Parathyroid adenoma (tissue), 2 donors: ENCODE data around the gene CTTN.

Experiments used
- H2AFZ ChIP-seq: fragments of 300-600 bp; sonication (generic); one replicate; pipeline ENCODE4 v1.7.0; 2017; ENCODE audit warnings: antibody characterized with exemption, mild to moderate bottlenecking
- H3K27ac ChIP-seq: fragments of 300-600 bp; sonication (generic); one replicate; pipeline ENCODE4 v1.7.0; 2017
- H3K27me3 ChIP-seq: fragments of 300-600 bp; sonication (generic); one replicate; pipeline ENCODE4 v1.7.0; 2017; ENCODE audit warnings: low read length; ENCODE audit not compliant: control insufficient read depth, insufficient read depth
- H3K36me3 ChIP-seq: fragments of 300-600 bp; sonication (generic); one replicate; pipeline ENCODE4 v1.7.0; 2017; ENCODE audit warnings: low read length; ENCODE audit not compliant: control insufficient read depth, insufficient read depth
- H3K4me1 ChIP-seq: fragments of 300-600 bp; sonication (generic); one replicate; pipeline ENCODE4 v1.7.0; 2017; ENCODE audit warnings: control low read depth
- H3K4me2 ChIP-seq: fragments of 300-600 bp; sonication (generic); one replicate; pipeline ENCODE4 v1.7.0; 2017; ENCODE audit warnings: low read length
- H3K4me3 ChIP-seq: fragments of 300-600 bp; sonication (generic); one replicate; pipeline ENCODE4 v1.7.0; 2017; ENCODE audit warnings: low read depth, low read length
- H3K79me2 ChIP-seq: fragments of 300-600 bp; sonication (generic); one replicate; pipeline ENCODE4 v1.7.0; 2017; ENCODE audit warnings: control low read depth
- H3K9ac ChIP-seq: fragments of 300-600 bp; sonication (generic); one replicate; pipeline ENCODE4 v1.7.0; 2017; ENCODE audit warnings: mild to moderate bottlenecking
- H3K9me3 ChIP-seq: fragments of 300-600 bp; sonication (generic); one replicate; pipeline ENCODE4 v1.7.0; 2017; ENCODE audit warnings: low read length; ENCODE audit not compliant: control insufficient read depth
- TF ChIP-seq, protein P1 (sequence below): fragments of 300-600 bp; sonication (generic); IDR thresholded peaks from one replicate; pipeline ENCODE4 v1.7.0; 2017; ENCODE audit warnings: antibody characterized with exemption, mild to moderate bottlenecking
- donor health status: primary hyperparathyroidism.

The CTTN gene

DNA sequence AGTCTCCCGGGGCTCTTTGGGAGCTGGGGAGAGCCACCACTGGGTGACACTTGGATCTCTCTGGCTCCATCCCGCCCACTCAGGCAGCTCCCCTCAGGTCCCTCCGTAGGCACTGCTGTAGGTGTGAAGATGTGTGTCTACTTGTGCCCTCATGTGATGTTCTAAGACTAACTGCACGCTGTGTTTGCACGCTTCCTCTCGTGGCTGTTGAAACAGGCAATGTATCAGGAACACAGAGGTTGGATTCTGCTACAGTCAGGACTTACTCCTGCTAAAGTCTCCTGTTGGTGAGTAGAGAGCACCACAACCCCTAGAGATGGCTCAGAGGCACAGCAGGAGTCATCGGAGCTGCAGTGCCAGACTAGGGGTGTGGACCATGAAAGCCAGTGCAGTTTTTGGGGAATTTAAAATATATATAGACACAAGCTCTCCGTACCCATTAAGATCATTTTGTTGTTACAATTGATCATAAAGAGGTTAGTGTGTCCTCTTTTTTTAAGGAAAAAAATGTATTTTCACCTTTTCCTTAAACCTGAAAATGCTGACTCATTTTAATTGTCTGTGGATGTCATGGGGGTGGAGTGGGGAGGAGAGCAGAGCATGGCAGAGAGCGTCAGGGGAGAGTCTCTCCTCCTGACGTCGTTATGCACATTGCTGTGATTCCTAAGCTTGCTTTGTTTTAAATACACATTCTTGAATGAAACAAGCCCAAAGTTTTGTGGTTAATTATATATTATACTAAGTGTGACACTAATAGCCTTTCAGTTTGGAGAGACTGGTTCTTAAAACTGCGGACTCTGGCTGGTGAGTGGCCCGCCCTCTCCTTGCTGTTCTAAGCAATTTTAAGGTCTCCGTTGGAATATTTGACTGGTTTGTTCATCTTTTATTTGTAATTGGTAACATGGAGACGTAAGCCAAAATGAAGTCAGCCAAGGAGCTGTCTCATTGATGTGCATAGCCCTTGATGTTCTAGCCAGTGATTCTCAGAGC is 16.2 kb upstream of the CTTN start:
- Histone ChIP-seq H3K27ac (no peak overlapping the region), H3K36me3 (no peaks in the 10 kb centered on the region), H3K79me2 (no peaks in the 10 kb centered on the region), H3K4me3 (no peak overlapping the region), H3K27me3 (no peaks in the 10 kb centered on the region), H3K4me1 (no peaks in the 10 kb centered on the region), H3K9ac (no peak overlapping the region), H3K4me2 (no peak overlapping the region), H2AFZ (no peak overlapping the region), H3K9me3 (no peaks in the 10 kb centered on the region)
- TF ChIP-seq, protein P1, sequence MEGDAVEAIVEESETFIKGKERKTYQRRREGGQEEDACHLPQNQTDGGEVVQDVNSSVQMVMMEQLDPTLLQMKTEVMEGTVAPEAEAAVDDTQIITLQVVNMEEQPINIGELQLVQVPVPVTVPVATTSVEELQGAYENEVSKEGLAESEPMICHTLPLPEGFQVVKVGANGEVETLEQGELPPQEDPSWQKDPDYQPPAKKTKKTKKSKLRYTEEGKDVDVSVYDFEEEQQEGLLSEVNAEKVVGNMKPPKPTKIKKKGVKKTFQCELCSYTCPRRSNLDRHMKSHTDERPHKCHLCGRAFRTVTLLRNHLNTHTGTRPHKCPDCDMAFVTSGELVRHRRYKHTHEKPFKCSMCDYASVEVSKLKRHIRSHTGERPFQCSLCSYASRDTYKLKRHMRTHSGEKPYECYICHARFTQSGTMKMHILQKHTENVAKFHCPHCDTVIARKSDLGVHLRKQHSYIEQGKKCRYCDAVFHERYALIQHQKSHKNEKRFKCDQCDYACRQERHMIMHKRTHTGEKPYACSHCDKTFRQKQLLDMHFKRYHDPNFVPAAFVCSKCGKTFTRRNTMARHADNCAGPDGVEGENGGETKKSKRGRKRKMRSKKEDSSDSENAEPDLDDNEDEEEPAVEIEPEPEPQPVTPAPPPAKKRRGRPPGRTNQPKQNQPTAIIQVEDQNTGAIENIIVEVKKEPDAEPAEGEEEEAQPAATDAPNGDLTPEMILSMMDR = no peak

DNA sequence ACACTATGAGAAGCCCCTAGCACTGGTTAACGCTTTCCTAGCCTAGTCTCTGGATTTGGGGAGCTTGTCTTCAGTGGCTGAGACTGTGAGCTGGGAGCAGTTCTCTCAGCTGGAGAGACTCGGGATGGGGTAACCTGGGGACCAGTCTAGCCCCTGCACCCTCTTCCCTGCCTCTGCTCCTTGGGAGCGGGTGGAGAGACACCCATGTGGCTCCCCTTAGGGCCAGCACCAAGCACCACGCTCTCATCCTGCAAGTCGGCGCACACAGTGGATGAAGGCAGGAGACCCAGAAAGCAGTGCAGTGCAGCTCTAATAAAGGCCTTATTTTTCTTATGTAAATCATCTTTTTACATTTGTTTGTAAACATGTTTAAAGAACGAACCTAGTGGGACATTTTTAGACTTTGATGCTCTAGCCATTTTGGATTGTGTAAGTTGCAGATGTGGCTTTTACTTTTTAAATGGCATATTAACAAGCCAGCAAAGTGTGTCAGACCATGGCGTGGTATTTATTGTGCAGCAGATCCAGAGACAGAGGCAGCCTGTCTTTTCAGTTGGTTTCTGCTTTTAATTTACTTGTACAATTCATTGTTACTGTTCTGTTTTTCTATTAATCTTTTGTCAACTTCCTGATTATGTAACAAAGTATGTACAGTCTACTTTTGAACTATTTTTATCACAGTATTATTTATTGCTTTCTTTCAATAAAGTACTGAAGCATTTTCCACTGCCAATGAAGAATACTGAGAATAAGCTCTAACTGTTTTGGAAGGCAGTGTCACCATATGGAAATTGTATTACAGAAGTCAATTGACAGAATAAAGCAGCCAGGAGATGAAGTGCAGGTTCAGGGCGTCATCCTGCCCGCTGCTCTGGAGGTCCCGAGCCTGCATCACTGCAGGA is 14.4 kb upstream of the CTTN start:
- no peaks in the 10 kb centered on the region for H3K4me1 ChIP-seq
- no peak overlapping the region for H3K4me2 ChIP-seq
- no peaks in the 10 kb centered on the region for H3K9me3 ChIP-seq
- H3K27ac ChIP-seq = no peak overlapping the region
- H3K27me3 ChIP-seq = no peaks in the 10 kb centered on the region
- H3K4me3 ChIP-seq = no peak overlapping the region
- H2AFZ ChIP-seq = no peak overlapping the region
- TF ChIP-seq, protein P1 = no peak
- H3K79me2 ChIP-seq = no peaks in the 10 kb centered on the region
- H3K9ac ChIP-seq = no peak overlapping the region
- no peaks in the 10 kb centered on the region for H3K36me3 ChIP-seq

DNA sequence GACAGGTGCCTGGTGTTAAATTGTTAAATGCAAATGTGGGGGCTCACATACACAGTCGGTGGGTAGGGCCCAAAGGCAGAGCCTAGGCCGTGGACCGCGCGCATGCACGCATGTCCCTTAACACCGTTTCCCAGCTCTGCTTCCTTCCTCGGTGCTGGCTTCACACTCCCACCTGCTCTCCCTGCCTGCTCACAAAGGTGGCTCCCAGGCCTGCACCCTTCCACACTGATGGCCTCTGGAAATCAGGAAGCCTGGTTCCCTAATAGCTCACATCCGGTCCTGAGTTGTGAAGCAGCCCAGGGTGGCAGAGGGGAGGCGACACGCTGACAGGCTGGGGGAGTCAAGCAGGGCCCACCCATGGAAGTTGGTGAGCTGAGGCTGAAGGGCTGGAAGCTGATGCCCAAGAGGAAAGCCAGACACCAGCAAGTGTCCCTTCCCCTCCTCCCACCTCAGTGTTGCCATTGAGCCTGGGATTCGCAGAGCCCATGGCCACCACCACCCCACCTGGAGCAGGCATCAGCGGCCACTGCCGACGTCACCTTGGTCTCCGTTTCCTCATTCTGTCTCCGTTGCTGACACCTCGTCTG is 13.7 kb upstream of the CTTN start:
- Histone ChIP-seq H3K27me3 (no peaks in the 10 kb centered on the region), H3K36me3 (no peaks in the 10 kb centered on the region), H3K9me3 (no peaks in the 10 kb centered on the region), H3K4me3 (no peak overlapping the region), H3K79me2 (no peaks in the 10 kb centered on the region), H3K27ac (no peak overlapping the region), H3K9ac (no peak overlapping the region), H2AFZ (no peak overlapping the region), H3K4me2 (no peak overlapping the region), H3K4me1 (no peaks in the 10 kb centered on the region)
- TF ChIP-seq, protein P1 = no peak

DNA sequence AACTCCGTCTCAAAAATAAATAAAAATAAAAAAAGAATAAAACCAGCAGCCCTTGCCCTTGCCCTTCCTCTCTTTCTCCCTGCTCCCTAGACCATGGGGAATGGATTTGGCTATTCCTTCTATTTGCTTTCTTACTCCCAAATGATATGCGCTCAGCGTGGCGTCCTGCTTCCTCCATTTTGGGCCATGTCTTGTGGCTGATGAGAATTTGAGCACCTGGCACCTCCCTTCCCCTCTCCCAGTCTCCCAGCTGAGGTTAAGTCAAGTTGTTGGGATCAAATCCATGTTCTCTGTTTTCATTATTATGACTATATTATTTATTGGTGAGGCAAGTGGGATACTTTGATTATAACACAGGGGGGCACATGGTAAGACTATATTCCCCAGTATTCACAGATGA is 10.8 kb upstream of the CTTN start:
- H3K9ac ChIP-seq = no peak overlapping the region
- no peak overlapping the region for H3K27ac ChIP-seq
- H3K4me2 ChIP-seq = no peak overlapping the region
- TF ChIP-seq, protein P1 = no peak
- no peak overlapping the region for H3K4me3 ChIP-seq
- H3K9me3 ChIP-seq = no peaks in the 10 kb centered on the region
- H3K79me2 ChIP-seq = no peaks in the 10 kb centered on the region
- H3K27me3 ChIP-seq = no peaks in the 10 kb centered on the region
- no peak overlapping the region for H2AFZ ChIP-seq
- H3K4me1 ChIP-seq = no peaks in the 10 kb centered on the region
- H3K36me3 ChIP-seq = no peaks in the 10 kb centered on the region
